GM10248 (cell line): Measurements from ENCODE around the gene TOM1L2.

Experiments used
- CTCF ChIA-PET: fragments of 300-600 bp; sonication (Branson Sonifier 250); formaldehyde crosslinking; extraction: SDS; loops from one replicate; lab custom pipeline; 2021; ENCODE audit warnings: antibody characterized with exemption; lab: Yijun Ruan, JAX
- POLR2A ChIA-PET: fragments of 350-650 bp; sonication (Branson Sonifier 250); formaldehyde crosslinking; extraction: SDS; loops from one replicate; lab custom pipeline; 2020; ENCODE audit warnings: antibody characterized with exemption; lab: Yijun Ruan, JAX
- DNase-seq: peaks from one replicate; pipeline ENCODE4 v3.0.0; 2012; ENCODE audit errors: extremely low spot score
- TF ChIP-seq, protein P1 (sequence below): IDR thresholded peaks from 2 replicates; pipeline ENCODE4 v1.5.1; 2012; ENCODE audit warnings: mild to moderate bottlenecking, low read depth; ENCODE audit errors: extremely low read depth, missing control alignments, control extremely low read depth

Gene TOM1L2

DNA sequence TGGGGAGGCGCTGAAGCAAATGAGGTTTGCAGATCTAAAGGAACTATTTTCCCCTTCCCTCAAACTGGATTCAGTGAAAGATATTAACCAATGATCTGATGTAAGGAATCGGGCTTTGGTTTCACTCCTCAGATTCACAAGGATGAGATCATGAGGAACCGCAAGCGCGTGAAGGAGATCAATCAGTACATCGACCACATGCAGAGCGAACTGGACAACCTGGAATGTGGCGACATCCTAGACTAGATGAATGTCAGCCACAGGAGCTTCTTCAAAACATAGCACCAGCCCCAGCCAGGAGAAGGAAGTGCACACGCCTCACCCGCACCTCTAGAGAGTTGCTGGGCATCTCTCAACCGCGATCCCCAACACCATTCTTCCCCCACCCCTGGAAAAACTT is 44.2 kb upstream of the TOM1L2 start:
- CTCF ChIA-PET: interaction anchor here (1.1 to 1.3 kb wide), 2 partner anchors 9 to 22 kb away, joined by 3 read pairs; no protein-coding TSS in a partner anchor
- TF ChIP-seq, protein P1, sequence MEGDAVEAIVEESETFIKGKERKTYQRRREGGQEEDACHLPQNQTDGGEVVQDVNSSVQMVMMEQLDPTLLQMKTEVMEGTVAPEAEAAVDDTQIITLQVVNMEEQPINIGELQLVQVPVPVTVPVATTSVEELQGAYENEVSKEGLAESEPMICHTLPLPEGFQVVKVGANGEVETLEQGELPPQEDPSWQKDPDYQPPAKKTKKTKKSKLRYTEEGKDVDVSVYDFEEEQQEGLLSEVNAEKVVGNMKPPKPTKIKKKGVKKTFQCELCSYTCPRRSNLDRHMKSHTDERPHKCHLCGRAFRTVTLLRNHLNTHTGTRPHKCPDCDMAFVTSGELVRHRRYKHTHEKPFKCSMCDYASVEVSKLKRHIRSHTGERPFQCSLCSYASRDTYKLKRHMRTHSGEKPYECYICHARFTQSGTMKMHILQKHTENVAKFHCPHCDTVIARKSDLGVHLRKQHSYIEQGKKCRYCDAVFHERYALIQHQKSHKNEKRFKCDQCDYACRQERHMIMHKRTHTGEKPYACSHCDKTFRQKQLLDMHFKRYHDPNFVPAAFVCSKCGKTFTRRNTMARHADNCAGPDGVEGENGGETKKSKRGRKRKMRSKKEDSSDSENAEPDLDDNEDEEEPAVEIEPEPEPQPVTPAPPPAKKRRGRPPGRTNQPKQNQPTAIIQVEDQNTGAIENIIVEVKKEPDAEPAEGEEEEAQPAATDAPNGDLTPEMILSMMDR: no peak

DNA sequence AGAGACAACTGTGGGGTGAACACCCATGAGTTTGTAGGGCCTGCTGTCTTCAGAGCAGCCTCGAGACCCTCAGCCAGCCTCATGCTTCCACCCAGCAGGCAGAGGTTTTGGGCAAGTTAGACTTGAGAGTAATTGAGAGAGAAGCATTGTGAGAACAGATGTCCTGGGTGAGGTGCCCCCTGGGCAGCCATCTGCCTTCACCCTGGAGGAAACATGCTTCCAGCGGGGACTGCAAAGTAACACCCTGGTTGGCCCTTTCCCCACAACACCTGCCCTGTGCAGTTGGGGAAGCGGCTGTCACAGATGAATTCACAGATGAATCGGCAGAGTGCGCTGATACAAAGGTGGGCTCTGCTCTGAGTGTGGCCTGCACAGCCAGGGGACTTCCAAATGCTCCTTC is 43.4 kb upstream of the TOM1L2 start:
- ChIA-PET CTCF (interaction anchor here (1.1 kb wide), 1 partner anchor 21 kb away, joined by 3 read pairs; no protein-coding TSS in a partner anchor), POLR2A (no interaction called here)
- TF ChIP-seq, protein P1: no peak
- DNase-seq: no peak

More for the DNA sequence above, 44.2 kb upstream of the TOM1L2 start:
- no peak for DNase-seq
- POLR2A ChIA-PET: no interaction called here

DNA sequence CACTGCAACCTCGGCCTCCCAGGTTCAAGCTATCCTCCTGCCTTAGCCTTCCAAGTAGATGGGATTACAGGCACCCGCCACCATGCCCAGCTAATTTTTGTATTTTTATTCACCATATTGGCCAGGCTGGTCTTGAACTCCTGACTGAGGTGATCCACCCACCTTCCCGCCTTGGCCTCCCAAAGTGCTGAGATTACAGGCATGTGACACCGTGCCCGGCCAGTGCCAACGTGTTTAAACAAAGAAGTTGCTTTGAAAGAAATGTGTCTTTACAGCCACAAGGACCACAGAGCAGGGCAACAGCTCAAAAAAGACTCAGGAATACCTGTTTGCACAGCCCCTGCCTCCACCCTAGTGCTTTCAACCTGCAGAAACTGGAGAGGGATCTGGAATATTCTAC is 41.8 kb upstream of the TOM1L2 start:
- ChIA-PET POLR2A (no interaction called here), CTCF (interaction anchor here (0.8 to 1.7 kb wide), 5 partner anchors 10 to 154 kb away, joined by 3 to 6 read pairs (median 4); no protein-coding TSS in a partner anchor)
- no peak for DNase-seq
- TF ChIP-seq, protein P1: no peak

DNA sequence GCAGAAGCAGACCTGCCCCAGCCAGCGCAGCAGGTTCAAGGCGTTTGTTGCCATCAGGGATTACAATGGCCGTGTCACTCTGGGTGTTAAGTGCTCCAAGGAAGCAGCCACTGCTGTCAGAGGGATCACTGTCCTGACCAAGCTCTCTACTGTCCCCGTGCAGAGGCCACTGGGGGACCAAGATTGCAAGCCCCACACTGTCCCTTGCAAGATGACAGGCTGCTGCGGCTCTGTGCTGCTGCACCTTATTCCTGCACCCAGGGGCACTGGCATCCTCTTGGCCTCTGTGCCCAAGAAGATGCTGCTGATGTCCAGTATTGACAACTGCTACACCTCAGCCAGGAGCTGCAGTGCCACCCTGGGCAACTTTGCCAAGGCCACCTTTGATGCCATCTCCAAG is 39.1 kb upstream of the TOM1L2 start:
- ChIA-PET POLR2A (no interaction called here), CTCF (interaction anchor here (0.8 to 1.1 kb wide), 2 partner anchors 14 to 22 kb away, joined by 3 read pairs; no protein-coding TSS in a partner anchor)
- TF ChIP-seq, protein P1: no peak
- no peak for DNase-seq

DNA sequence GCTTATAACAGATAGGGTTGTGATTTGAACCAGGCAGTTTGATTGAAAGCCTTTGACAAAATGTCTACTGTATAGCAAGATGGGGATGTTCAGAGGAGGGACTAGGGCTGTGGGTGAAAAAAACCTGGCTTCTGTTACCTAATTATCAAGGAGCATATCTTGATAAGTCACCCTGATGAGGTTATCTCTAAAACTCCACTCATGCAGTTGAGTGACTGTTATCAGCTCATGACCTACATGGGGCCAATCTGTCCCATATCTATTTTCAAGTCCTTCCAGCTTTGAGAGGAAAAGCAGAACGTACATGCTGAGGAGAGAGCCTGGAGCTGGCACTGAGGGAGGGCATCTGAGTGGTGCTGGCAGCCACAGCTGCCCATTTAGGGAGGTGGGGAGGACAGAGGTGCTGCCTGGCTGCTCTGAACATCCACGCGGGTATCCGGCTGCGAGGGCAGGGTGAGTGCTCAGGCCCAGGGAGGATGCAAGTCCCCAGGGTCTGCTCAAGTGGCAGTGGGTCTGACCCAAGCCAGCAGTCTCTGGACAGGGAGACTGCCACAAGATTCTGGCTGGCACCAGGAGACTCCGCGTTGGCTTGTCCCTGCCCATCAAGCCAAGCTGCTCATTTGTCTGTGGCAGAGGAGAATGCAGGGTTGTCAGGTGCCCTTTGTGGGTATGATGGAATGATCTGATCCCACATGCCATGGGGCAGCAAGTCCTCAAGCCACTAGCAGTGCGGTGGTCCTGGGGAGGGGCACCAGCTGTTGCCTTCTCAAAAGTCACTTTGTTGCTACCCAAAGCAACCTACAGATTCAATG is 37.6 kb upstream of the TOM1L2 start:
- ChIA-PET CTCF (no interaction called here), POLR2A (interaction anchor here (0.6 kb wide), 1 partner anchor 23 kb away, joined by 3 read pairs; no protein-coding TSS in a partner anchor)
- TF ChIP-seq, protein P1: no peak
- no peak for DNase-seq

DNA sequence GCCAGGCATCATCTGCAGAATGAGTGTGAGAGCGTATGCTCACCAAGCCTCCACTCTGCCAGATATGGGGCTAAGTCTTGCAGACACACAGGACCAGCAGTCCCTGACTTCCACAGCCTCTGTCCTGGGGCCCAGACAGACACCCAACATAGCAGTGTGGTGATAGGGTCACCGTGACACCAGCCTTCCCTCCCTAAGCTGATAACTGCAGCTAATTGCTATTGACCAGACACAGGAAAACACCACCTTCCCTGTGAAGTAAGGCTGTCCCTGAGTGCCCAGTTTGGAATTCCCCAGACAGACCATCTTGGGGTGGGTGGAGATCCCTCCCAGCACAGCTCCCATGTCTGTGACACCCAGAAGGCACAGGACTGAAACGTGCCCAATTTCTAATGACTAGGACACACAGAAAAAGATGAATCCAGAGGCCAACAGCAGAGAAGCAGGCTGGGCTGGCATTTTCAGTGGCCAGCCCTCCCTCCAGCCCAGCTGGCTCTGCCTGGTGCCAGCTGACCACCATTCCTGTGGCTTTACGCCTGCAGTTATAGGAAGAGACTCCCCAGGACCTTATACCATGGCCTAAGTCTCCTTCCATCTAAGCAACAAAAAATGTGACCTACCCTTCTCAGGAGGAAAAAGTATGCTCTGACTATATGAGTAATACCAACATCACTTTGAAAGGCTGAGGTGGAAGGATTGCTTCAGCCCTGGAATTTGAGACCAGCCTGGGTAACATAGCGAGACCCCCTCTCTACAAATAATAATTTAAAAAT is 36.5 kb upstream of the TOM1L2 start:
- POLR2A ChIA-PET: no interaction called here
- TF ChIP-seq, protein P1: no peak
- CTCF ChIA-PET: interaction anchor here (0.9 to 2.9 kb wide), 2 partner anchors 17 to 25 kb away, joined by 4 to 7 read pairs; no protein-coding TSS in a partner anchor
- DNase-seq: no peak
